Liver (tissue), 9 donors: ENCODE results near the gene CARHSP1. TPM values are rescaled to one million over a fixed set of nuclear protein-coding genes. Genes with fewer than 3 reads are reported as not detected.
A peak's percentile ranks its signal among the peaks of the same experiment; 100 is the strongest.

ENCODE experiments used
- DNase-seq: peaks from one replicate; pipeline ENCODE4 v3.0.0-alpha.2; 2017; ENCODE audit warnings: low spot score
- H3K27ac ChIP-seq, 2 donors: one replicate each; pipeline ENCODE4 v1.7.0; 2013; ENCODE audit warnings: inconsistent platforms in 2 of 2, low read length in 2 of 2, control low read depth in 1 of 2, low read depth in 1 of 2, mild to moderate bottlenecking in 1 of 2
- H3K27me3 ChIP-seq, 4 donors: one replicate each; pipeline versions ENCODE4 v1.6.1 to v1.7.0; 2013; ENCODE audit warnings: low read length in 3 of 4, inconsistent platforms in 1 of 4, mild to moderate bottlenecking in 1 of 4, moderate library complexity in 1 of 4; ENCODE audit not compliant: control insufficient read depth in 4 of 4, insufficient read depth in 4 of 4
- H3K36me3 ChIP-seq, 4 donors: one replicate each; pipeline versions ENCODE4 v1.6.1 to v1.7.0; 2013; ENCODE audit warnings: low read length in 3 of 4, mild to moderate bottlenecking in 3 of 4, low read depth in 1 of 4, moderate library complexity in 1 of 4; ENCODE audit not compliant: control insufficient read depth in 4 of 4, insufficient read depth in 3 of 4
- H3K4me1 ChIP-seq, 4 donors: one replicate each; pipeline versions ENCODE4 v1.6.1 to v1.7.0; 2013; ENCODE audit warnings: low read length in 3 of 4, mild to moderate bottlenecking in 3 of 4, moderate library complexity in 1 of 4; ENCODE audit not compliant: control insufficient read depth in 4 of 4, insufficient read depth in 4 of 4
- H3K4me3 ChIP-seq, 3 donors: one replicate each; pipeline versions ENCODE4 v1.6.1 to v1.7.0; 2013; ENCODE audit warnings: low read length in 3 of 3, control low read depth in 1 of 3, low read depth in 1 of 3, mild to moderate bottlenecking in 1 of 3
- H3K9ac ChIP-seq, 2 donors: one replicate each; pipeline ENCODE4 v1.7.0; 2013; ENCODE audit warnings: low read length in 2 of 2, mild to moderate bottlenecking in 2 of 2, moderate library complexity in 2 of 2, control low read depth in 1 of 2, low read depth in 1 of 2
- H3K9me3 ChIP-seq, 4 donors: one replicate each; pipeline versions ENCODE4 v1.6.1 to v1.7.0; 2013; ENCODE audit warnings: low read length in 3 of 4; ENCODE audit not compliant: control insufficient read depth in 4 of 4
- CTCF ChIP-seq: fragments of 150-350 bp; IDR thresholded peaks from 2 replicates; pipeline ENCODE4 v1.5.1; 2017; ENCODE audit warnings: improper control_type of control experiment, low read depth, low read length; ENCODE audit not compliant: missing input control
- FOXA1 ChIP-seq: IDR thresholded peaks from 2 replicates; pipeline ENCODE4 v1.6.1; 2016; ENCODE audit warnings: antibody characterized with exemption
- GABPA ChIP-seq, 2 donors: IDR thresholded peaks in 1 of 2; conservative IDR thresholded peaks in 1 of 2; 2 replicates each; pipeline ENCODE4 v1.6.1; 2016; ENCODE audit warnings: antibody characterized with exemption in 2 of 2, mild to moderate bottlenecking in 1 of 2, moderate library complexity in 1 of 2
- JUND ChIP-seq, 2 donors: IDR thresholded peaks; 2 replicates each; pipeline ENCODE4 v1.6.1; 2016; ENCODE audit warnings: antibody characterized with exemption in 2 of 2
- MAX ChIP-seq: IDR thresholded peaks from 2 replicates; pipeline ENCODE4 v1.6.1; 2016; ENCODE audit warnings: antibody characterized with exemption
- RAD21 ChIP-seq, 2 donors: IDR thresholded peaks; 2 replicates each; pipeline ENCODE4 v1.6.1; 2016; ENCODE audit warnings: antibody characterized with exemption in 2 of 2, mild to moderate bottlenecking in 2 of 2
- REST ChIP-seq: IDR thresholded peaks from 2 replicates; pipeline ENCODE4 v1.6.1; 2016; ENCODE audit warnings: antibody characterized with exemption, mild to moderate bottlenecking
- RXRA ChIP-seq, 2 donors: IDR thresholded peaks; 2 replicates each; pipeline ENCODE4 v1.6.1; 2017 to 2018; ENCODE audit warnings: antibody characterized with exemption in 2 of 2, mild to moderate bottlenecking in 1 of 2
- SP1 ChIP-seq: IDR thresholded peaks from 2 replicates; pipeline ENCODE4 v1.6.1; 2018; ENCODE audit warnings: antibody characterized with exemption, mild to moderate bottlenecking
- TAF1 ChIP-seq: conservative IDR thresholded peaks from 2 replicates; pipeline ENCODE4 v1.6.1; 2016; ENCODE audit warnings: antibody characterized with exemption, mild to moderate bottlenecking
- ZBTB33 ChIP-seq: IDR thresholded peaks from 2 replicates; pipeline ENCODE4 v1.6.1; 2016; ENCODE audit warnings: antibody characterized with exemption
- WGBS: extraction: QIAGEN DNeasy Blood & Tissue Kit; methylation state at CpG from one replicate; pipeline ENCODE4 v1.1.7; 2013; 5-methylcytosine and 5-hydroxymethylcytosine counted together
- polyA plus RNA-seq, 2 donors: library from polyadenylated mRNA; stranded (reverse) in 1 of 2; unstranded in 1 of 2; fragments of 200-250 nt in 1 of 2; fragments of >200 nt in 1 of 2; fragmentation: Nextera tagmentation in 1 of 2; extraction: Ambion mirVana in 1 of 2; gene quantifications; one replicate each; pipeline versions ENCODE4 v1.2.1 to v1.2.3, GENCODE V29; 2013 to 2015
- total RNA-seq, 2 donors: library from RNA; depleted of rRNA; stranded (reverse); fragments of >200 nt; gene quantifications; one replicate each; pipeline ENCODE4 v1.2.3, GENCODE V29; 2014
- donor health status: healthy.
- donor health status: healthy.
- donor health status: healthy.
- donor health status: healthy.
- donor health status: healthy.

The CARHSP1 gene
- total and polyA plus RNA-seq, 4 donors = 81.2 to 162 (median 119) TPM

GRCh38 chr16:8905168-8905762, 36.5 kb upstream of the CARHSP1 start:
- Histone ChIP-seq H3K9me3 (no peaks in the 10 kb centered on the region), H3K36me3 (peaks cover 19 to 85% (median 68%) of the 10 kb centered on the region in 4 donors), H3K4me3 (no peak overlapping the region), H3K9ac (no peak overlapping the region), H3K4me1 (no peaks in the 10 kb centered on the region), H3K27ac (no peak overlapping the region), H3K27me3 (no peaks in the 10 kb centered on the region)
- TF ChIP-seq REST (no peak), MAX (no peak), ZBTB33 (no peak), FOXA1 (no peak), JUND (IDR thresholded peaks at IDR 0.05) (no peak), SP1 (no peak), GABPA (IDR thresholded peaks at IDR 0.05 in 1 of 2, conservative IDR thresholded peaks at IDR 0.05 in 1 of 2) (no peak), RAD21 (IDR thresholded peaks at IDR 0.05) (peak; percentile 64 to 77), TAF1 (no peak), CTCF (peak; percentile 45)
- WGBS = 77% methylated on average over 13 of the region's 13 CpGs
- DNase-seq = no peak

- no peak overlapping the region for H3K4me3 ChIP-seq
- no peaks in the 10 kb centered on the region for H3K4me1 ChIP-seq
- H3K36me3 ChIP-seq = peaks cover 17 to 86% (median 77%) of the 10 kb centered on the region in 4 donors
- no peaks in the 10 kb centered on the region for H3K27me3 ChIP-seq
- no peaks in the 10 kb centered on the region for H3K9me3 ChIP-seq
- DNase-seq = no peak
- H3K9ac ChIP-seq = no peak overlapping the region
- no peak for TF ChIP-seq RXRA (IDR thresholded peaks at IDR 0.05)
- no peak for TF ChIP-seq TAF1
- TF ChIP-seq MAX = no peak
- TF ChIP-seq JUND (IDR thresholded peaks at IDR 0.05) = no peak
- H3K27ac ChIP-seq = no peak overlapping the region
- 90% methylated on average over 8 of the region's 8 CpGs for WGBS
Measured at GRCh38 chr16:8904018-8904430, 35.2 kb upstream of the CARHSP1 start.
